Measurements from ENCODE around the gene KRT32. TPM values are rescaled to one million over a fixed set of nuclear protein-coding genes. Genes with fewer than 3 reads are reported as not detected.
A peak's percentile ranks its signal among the peaks of the same experiment; 100 is the strongest.

The KRT32 gene
- total RNA-seq, 1 experiment from 2014 or later, result not detected

DNA sequence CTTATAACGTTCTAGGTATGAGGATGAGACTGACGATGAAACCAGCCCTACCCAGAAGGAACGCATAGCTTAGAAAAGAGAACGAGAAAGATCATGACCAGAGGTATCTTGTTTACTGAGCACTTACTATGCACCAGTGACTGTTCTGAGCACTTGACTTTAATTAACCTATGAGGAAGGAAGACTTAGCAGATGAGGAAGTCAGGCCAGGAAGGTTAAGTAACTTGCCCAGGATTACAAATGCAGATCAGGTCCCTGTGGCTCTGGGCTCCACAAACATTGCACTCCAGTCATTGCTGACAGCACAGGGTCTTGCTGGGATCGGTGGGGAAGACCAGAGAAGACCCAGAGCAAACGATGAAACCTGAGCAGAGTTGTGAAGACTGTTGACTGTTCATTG lies 31.1 kb upstream of the KRT32 start:
- Mint-ChIP-seq H3K27ac (ENCODE audit: low read depth, unreplicated experiment) (no peak overlapping the region), H3K9me3 (ENCODE audit: unreplicated experiment) (no peaks in the 10 kb centered on the region), H3K27me3 (ENCODE audit: insufficient read depth, unreplicated experiment) (no peaks in the 10 kb centered on the region), H3K36me3 (ENCODE audit: insufficient read depth, unreplicated experiment) (no peaks in the 10 kb centered on the region), H3K4me3 (ENCODE audit: unreplicated experiment) (no peak overlapping the region), H3K4me1 (ENCODE audit: insufficient read depth, unreplicated experiment) (peaks cover 25% of the 10 kb centered on the region)
- intact Hi-C loops (cut with micrococcal nuclease), result loop anchor here (5.0 kb wide), 1 partner anchor 164 kb away; no protein-coding TSS in a partner anchor
- no TSS peak for BruUV-seq (replicated peaks)
- no peak for DNase-seq (ENCODE audit: unreplicated experiment)
- TF ChIP-seq, protein P1, sequence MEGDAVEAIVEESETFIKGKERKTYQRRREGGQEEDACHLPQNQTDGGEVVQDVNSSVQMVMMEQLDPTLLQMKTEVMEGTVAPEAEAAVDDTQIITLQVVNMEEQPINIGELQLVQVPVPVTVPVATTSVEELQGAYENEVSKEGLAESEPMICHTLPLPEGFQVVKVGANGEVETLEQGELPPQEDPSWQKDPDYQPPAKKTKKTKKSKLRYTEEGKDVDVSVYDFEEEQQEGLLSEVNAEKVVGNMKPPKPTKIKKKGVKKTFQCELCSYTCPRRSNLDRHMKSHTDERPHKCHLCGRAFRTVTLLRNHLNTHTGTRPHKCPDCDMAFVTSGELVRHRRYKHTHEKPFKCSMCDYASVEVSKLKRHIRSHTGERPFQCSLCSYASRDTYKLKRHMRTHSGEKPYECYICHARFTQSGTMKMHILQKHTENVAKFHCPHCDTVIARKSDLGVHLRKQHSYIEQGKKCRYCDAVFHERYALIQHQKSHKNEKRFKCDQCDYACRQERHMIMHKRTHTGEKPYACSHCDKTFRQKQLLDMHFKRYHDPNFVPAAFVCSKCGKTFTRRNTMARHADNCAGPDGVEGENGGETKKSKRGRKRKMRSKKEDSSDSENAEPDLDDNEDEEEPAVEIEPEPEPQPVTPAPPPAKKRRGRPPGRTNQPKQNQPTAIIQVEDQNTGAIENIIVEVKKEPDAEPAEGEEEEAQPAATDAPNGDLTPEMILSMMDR (IDR thresholded peaks at IDR 0.05; ENCODE audit: unreplicated experiment), result no peak
- CTCF ChIA-PET, result interaction anchor here (0.7 to 2.6 kb wide), 7 partner anchors 13 to 181 kb away, joined by 3 to 13 read pairs (median 4); no protein-coding TSS in a partner anchor
- POLR2A ChIA-PET, result interaction anchor here (0.8 to 1.4 kb wide), 2 partner anchors 9 to 1000 kb away, joined by 3 to 4 read pairs; no protein-coding TSS in a partner anchor

DNA sequence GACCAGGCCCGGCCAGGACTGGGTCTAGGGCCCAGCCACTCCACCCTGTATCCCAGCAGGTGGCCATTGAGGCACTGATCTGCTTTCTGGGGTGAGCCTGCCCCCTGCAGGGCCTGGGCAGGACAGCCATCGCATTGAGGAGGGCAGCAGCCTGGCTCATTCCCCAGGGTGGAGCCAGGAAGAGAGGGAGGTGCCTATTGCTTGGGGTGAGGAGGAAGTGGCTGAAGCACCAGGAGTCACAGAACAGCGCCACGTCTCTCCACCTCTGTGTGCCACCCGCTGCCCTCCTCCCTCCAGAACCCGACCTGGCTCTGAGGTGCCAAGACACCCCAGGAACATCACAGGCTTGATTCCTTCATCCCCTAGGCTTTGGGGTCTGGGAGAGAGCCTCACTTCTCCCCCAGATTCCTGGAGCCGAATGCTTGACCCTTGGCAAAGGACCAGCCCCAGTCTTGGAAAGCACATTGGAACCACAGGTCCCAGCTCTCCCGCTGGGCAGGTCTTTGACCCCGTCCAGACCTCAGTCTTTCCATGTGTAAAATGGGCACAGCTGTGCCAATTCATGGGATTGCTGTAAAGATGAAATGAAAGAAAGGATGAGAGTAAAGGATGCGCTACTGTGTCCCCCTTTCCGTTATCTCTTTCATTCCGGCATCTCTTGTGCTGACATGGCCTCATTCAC lies 29.8 kb upstream of the KRT32 start:
- ChIA-PET CTCF (interaction anchor here (0.7 to 2.6 kb wide), 9 partner anchors 18 to 593 kb away, joined by 3 to 13 read pairs (median 4); no protein-coding TSS in a partner anchor), POLR2A (interaction anchor here (0.6 to 1.4 kb wide), 2 partner anchors 10 to 45 kb away, joined by 3 to 4 read pairs; no protein-coding TSS in a partner anchor)
- Mint-ChIP-seq H3K4me1 (ENCODE audit: insufficient read depth, unreplicated experiment) (peaks cover 25% of the 10 kb centered on the region), H3K36me3 (ENCODE audit: insufficient read depth, unreplicated experiment) (no peaks in the 10 kb centered on the region), H3K27me3 (ENCODE audit: insufficient read depth, unreplicated experiment) (no peaks in the 10 kb centered on the region), H3K27ac (ENCODE audit: low read depth, unreplicated experiment) (peak overlapping the region; percentile 68), H3K9me3 (ENCODE audit: unreplicated experiment) (no peaks in the 10 kb centered on the region), H3K4me3 (ENCODE audit: unreplicated experiment) (no peak overlapping the region)
- peak; percentile 94 for DNase-seq (ENCODE audit: unreplicated experiment)
- TF ChIP-seq, protein P1 (IDR thresholded peaks at IDR 0.05; ENCODE audit: unreplicated experiment), result peak; percentile 88
- intact Hi-C loops (cut with micrococcal nuclease), result loop anchor here (1.0 to 5.0 kb wide), 5 partner anchors 51 to 694 kb away; no protein-coding TSS in a partner anchor
- BruUV-seq (replicated peaks), result no TSS peak

DNA sequence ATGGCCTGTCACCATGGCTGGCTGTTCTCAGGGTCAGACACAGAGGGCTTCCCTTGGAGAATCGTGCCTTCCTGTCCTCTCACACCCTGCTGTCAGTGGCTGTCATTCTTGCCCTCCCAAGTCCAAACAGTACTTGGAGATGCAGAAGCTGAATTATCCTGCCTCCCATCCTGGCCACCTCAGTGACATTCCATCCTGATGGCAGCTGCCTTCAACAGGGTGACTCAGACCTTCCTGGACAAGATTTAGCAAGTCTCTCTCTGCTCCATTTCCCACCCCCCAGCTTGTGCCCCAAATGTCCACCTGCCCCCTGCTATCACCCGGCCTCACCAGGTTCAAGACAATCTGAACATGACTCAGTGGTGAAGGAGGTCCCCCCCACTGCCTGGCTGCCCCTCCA lies 27.3 kb upstream of the KRT32 start:
- ChIA-PET POLR2A (no interaction called here), CTCF (interaction anchor here (0.6 to 2.0 kb wide), 6 partner anchors 29 to 617 kb away, joined by 3 to 12 read pairs (median 3); no protein-coding TSS in a partner anchor)
- no peaks in the 10 kb centered on the region for H3K9me3 Mint-ChIP-seq (ENCODE audit: unreplicated experiment)
- H3K27ac Mint-ChIP-seq (ENCODE audit: low read depth, unreplicated experiment), result no peak overlapping the region
- intact Hi-C loops (cut with micrococcal nuclease), result no loop called here
- H3K4me1 Mint-ChIP-seq (ENCODE audit: insufficient read depth, unreplicated experiment), result peaks cover 11% of the 10 kb centered on the region
- H3K4me3 Mint-ChIP-seq (ENCODE audit: unreplicated experiment), result no peak overlapping the region
- no peak for DNase-seq (ENCODE audit: unreplicated experiment)
- TF ChIP-seq, protein P1 (IDR thresholded peaks at IDR 0.05; ENCODE audit: unreplicated experiment), result no peak
- BruUV-seq (replicated peaks), result no TSS peak
- H3K36me3 Mint-ChIP-seq (ENCODE audit: insufficient read depth, unreplicated experiment), result no peaks in the 10 kb centered on the region
- H3K27me3 Mint-ChIP-seq (ENCODE audit: insufficient read depth, unreplicated experiment), result no peaks in the 10 kb centered on the region

DNA sequence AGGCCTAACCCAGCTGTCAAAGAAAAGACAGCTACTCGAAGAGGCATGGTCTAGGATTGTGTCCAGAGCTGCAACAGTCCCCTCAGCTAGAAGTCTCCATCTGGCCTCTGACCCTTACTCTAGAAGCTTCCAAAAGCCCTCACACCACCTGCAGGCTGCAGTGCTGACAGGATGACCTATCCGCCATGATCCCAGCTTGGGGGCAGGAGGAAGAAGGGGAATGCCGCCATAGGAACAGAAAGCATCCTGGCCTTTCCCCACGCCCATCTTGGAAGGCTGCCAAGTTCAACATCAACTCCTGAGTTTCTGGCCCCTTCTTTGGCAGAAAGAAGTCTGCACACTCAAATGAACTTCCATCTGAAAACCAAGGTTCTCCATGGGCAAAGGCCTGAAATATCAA lies 25.6 kb upstream of the KRT32 start:
- BruUV-seq (replicated peaks), result no TSS peak
- Mint-ChIP-seq H3K4me3 (ENCODE audit: unreplicated experiment) (no peak overlapping the region), H3K9me3 (ENCODE audit: unreplicated experiment) (no peaks in the 10 kb centered on the region), H3K27ac (ENCODE audit: low read depth, unreplicated experiment) (no peak overlapping the region), H3K36me3 (ENCODE audit: insufficient read depth, unreplicated experiment) (no peaks in the 10 kb centered on the region), H3K27me3 (ENCODE audit: insufficient read depth, unreplicated experiment) (no peaks in the 10 kb centered on the region), H3K4me1 (ENCODE audit: insufficient read depth, unreplicated experiment) (peaks cover 6% of the 10 kb centered on the region)
- intact Hi-C loops (cut with micrococcal nuclease), result no loop called here
- TF ChIP-seq, protein P1 (IDR thresholded peaks at IDR 0.05; ENCODE audit: unreplicated experiment), result no peak
- ChIA-PET CTCF (interaction anchor here (0.6 kb wide), 2 partner anchors 129 to 1312 kb away, joined by 4 to 5 read pairs; no protein-coding TSS in a partner anchor), POLR2A (interaction anchor here (0.9 kb wide), 1 partner anchor 89 kb away, joined by 4 read pairs; no protein-coding TSS in a partner anchor)
- DNase-seq (ENCODE audit: unreplicated experiment), result peak; percentile 49
